ENCODE data around the gene DNAAF1.
"Not testable (repeated sequence)": the region's sequence is repeated elsewhere in the genome, so short reads cannot be mapped to it uniquely, and the experiment has no call there.

Gene DNAAF1

GRCh38 chr16:84109598-84110335, 35.3 kb upstream of the DNAAF1 start:
- no peak overlapping the region for H3K27ac ChIP-seq
- peaks cover 100% of the 10 kb centered on the region for H4K20me1 ChIP-seq
- no peak overlapping the region for H3K9ac ChIP-seq
- H3K4me1 ChIP-seq: peaks cover 47% of the 10 kb centered on the region
- no peak overlapping the region for H3K4me2 ChIP-seq
- no peaks in the 10 kb centered on the region for H3K9me3 ChIP-seq
- no peaks in the 10 kb centered on the region for H3K27me3 ChIP-seq
- peaks cover 48% of the 10 kb centered on the region for H3K36me3 ChIP-seq
- H3K4me3 ChIP-seq: no peak overlapping the region
- TF ChIP-seq Cebpa-rat (IDR thresholded peaks at IDR 0.05): no peak

- Histone ChIP-seq H3K4me1 (peaks cover 47% of the 10 kb centered on the region), H3K27ac (no peak overlapping the region), H3K4me2 (no peak overlapping the region), H4K20me1 (peaks cover 100% of the 10 kb centered on the region), H3K27me3 (no peaks in the 10 kb centered on the region), H3K9ac (no peak overlapping the region), H3K4me3 (no peak overlapping the region), H3K9me3 (no peaks in the 10 kb centered on the region), H3K36me3 (peaks cover 52% of the 10 kb centered on the region)
- no peak for TF ChIP-seq Cebpa-rat (IDR thresholded peaks at IDR 0.05)
These were observed 34.6 kb upstream of the DNAAF1 start for GRCh38 chr16:84110527-84110926.

- Histone ChIP-seq H3K4me3 (no peak overlapping the region), H3K9ac (no peak overlapping the region), H3K36me3 (peaks cover 49% of the 10 kb centered on the region), H3K4me2 (peak overlapping the region; percentile 24; the same call in 1 of the 2 replicates), H4K20me1 (peaks cover 97% of the 10 kb centered on the region), H3K9me3 (no peaks in the 10 kb centered on the region), H3K27ac (no peak overlapping the region), H3K4me1 (peaks cover 40% of the 10 kb centered on the region), H3K27me3 (no peaks in the 10 kb centered on the region)
- no peak for TF ChIP-seq Cebpa-rat (IDR thresholded peaks at IDR 0.05)
These were observed 33.6 kb upstream of the DNAAF1 start for GRCh38 chr16:84111525-84111924.

- Histone ChIP-seq H3K4me1 (peaks cover 36% of the 10 kb centered on the region), H3K36me3 (peaks cover 45% of the 10 kb centered on the region), H4K20me1 (peaks cover 93% of the 10 kb centered on the region)
- not testable (repeated sequence) for H3K9me3 ChIP-seq, H3K27me3 ChIP-seq, H3K4me3 ChIP-seq, H3K4me2 ChIP-seq, H3K9ac ChIP-seq, H3K27ac ChIP-seq
These were observed 33.2 kb upstream of the DNAAF1 start for GRCh38 chr16:84111949-84112348.

- H3K4me3 ChIP-seq: peak overlapping the region; percentile 91
- peak overlapping the region; percentile 87 for H3K4me2 ChIP-seq
- no peaks in the 10 kb centered on the region for H3K9me3 ChIP-seq
- no peak for TF ChIP-seq Cebpa-rat (IDR thresholded peaks at IDR 0.05)
- peaks cover 36% of the 10 kb centered on the region for H3K4me1 ChIP-seq
- H3K27me3 ChIP-seq: no peaks in the 10 kb centered on the region
- H3K9ac ChIP-seq: peak overlapping the region; percentile 96
- H3K27ac ChIP-seq: peak overlapping the region; percentile 95
- peaks cover 10% of the 10 kb centered on the region for H3K36me3 ChIP-seq
- peaks cover 51% of the 10 kb centered on the region for H4K20me1 ChIP-seq
These were observed 29.0 kb upstream of the DNAAF1 start for GRCh38 chr16:84115919-84116719.

GRCh38 chr16:84116720-84117493, 28.2 kb upstream of the DNAAF1 start, which contains the start of gene MBTPS1:
MBTPS1 (minus strand) TSS chr16:84116942; CDS start chr16:84101783, 15,159 bp downstream.
- peak within 1 kb of the TSS; percentile 96 for H3K9ac ChIP-seq
- no peaks in the 10 kb centered on the region for H3K9me3 ChIP-seq
- peak within 1 kb of the TSS; percentile 95 for H3K27ac ChIP-seq
- H4K20me1 ChIP-seq: peaks cover 44% of the 10 kb centered on the region
- peaks cover 28% of the 10 kb centered on the region for H3K4me1 ChIP-seq
- TF ChIP-seq Cebpa-rat (IDR thresholded peaks at IDR 0.05): no peak
- H3K27me3 ChIP-seq: no peaks in the 10 kb centered on the region
- H3K4me2 ChIP-seq: peak within 1 kb of the TSS; percentile 87
- H3K36me3 ChIP-seq: peaks cover 15% of the 10 kb centered on the region; the same call in 1 of the 2 replicates
- peak within 1 kb of the TSS; percentile 91 for H3K4me3 ChIP-seq

- peak overlapping the region; percentile 95 for H3K27ac ChIP-seq
- peak overlapping the region; percentile 91 for H3K4me3 ChIP-seq
- peak overlapping the region; percentile 96 for H3K9ac ChIP-seq
- peaks cover 38% of the 10 kb centered on the region for H4K20me1 ChIP-seq
- no peaks in the 10 kb centered on the region for H3K9me3 ChIP-seq
- no peaks in the 10 kb centered on the region for H3K27me3 ChIP-seq
- H3K4me1 ChIP-seq: peaks cover 27% of the 10 kb centered on the region
- TF ChIP-seq Cebpa-rat (IDR thresholded peaks at IDR 0.05): no peak
- H3K4me2 ChIP-seq: peak overlapping the region; percentile 87
- H3K36me3 ChIP-seq: peaks cover 18% of the 10 kb centered on the region
These were observed 27.6 kb upstream of the DNAAF1 start for GRCh38 chr16:84117494-84117843.

- H3K27me3 ChIP-seq, H3K4me3 ChIP-seq, H3K27ac ChIP-seq, H3K9me3 ChIP-seq: not testable (repeated sequence)
- H3K36me3 ChIP-seq: peaks cover 27% of the 10 kb centered on the region
- H3K9ac ChIP-seq: peak overlapping the region; percentile 96; the same call in 1 of the 2 replicates
- H3K4me2 ChIP-seq: peak overlapping the region; percentile 87; the same call in 1 of the 2 replicates
- H4K20me1 ChIP-seq: peaks cover 30% of the 10 kb centered on the region
- H3K4me1 ChIP-seq: peaks cover 27% of the 10 kb centered on the region
These were observed 26.8 kb upstream of the DNAAF1 start for GRCh38 chr16:84118315-84118714.

GRCh38 chr16:84119368-84119767, 25.7 kb upstream of the DNAAF1 start:
- no peaks in the 10 kb centered on the region for H3K27me3 ChIP-seq
- no peak overlapping the region for H3K4me3 ChIP-seq
- peaks cover 37% of the 10 kb centered on the region for H3K36me3 ChIP-seq
- TF ChIP-seq Cebpa-rat (IDR thresholded peaks at IDR 0.05): no peak
- no peak overlapping the region for H3K27ac ChIP-seq
- H3K9me3 ChIP-seq: no peaks in the 10 kb centered on the region
- no peak overlapping the region for H3K4me2 ChIP-seq
- H3K4me1 ChIP-seq: peaks cover 26% of the 10 kb centered on the region
- no peak overlapping the region for H3K9ac ChIP-seq
- peaks cover 19% of the 10 kb centered on the region for H4K20me1 ChIP-seq
